Neural cell (in vitro differentiated cells): ENCODE results near the gene SLC6A1. TPM values are rescaled to one million over a fixed set of nuclear protein-coding genes. Genes with fewer than 3 reads are reported as not detected.

Source experiments
- H2AFZ ChIP-seq: fragments of 200-600, 300-800 bp; sonication (generic), shearing (Covaris generic); 2 replicates; pipeline ENCODE4 v1.6.0; 2014; ENCODE audit warnings: low read depth, mild to moderate bottlenecking, antibody characterized with exemption, low read length, moderate library complexity
- H3F3A ChIP-seq: fragments of 200-600 bp; shearing (Covaris generic); 2 replicates; pipeline ENCODE4 v1.6.1; 2016; ENCODE audit warnings: mild to moderate bottlenecking, moderate library complexity, mixed read lengths, antibody characterized with exemption, low read length; ENCODE audit not compliant: insufficient read depth, poor library complexity, severe bottlenecking
- H3K27ac ChIP-seq: fragments of 200-600, 300-800 bp; sonication (generic), shearing (Covaris generic); 2 replicates; pipeline ENCODE4 v1.5.1; 2014; ENCODE audit warnings: mild to moderate bottlenecking, low read length, moderate library complexity
- H3K27me3 ChIP-seq: fragments of 300-800, 200-600 bp; sonication (generic), shearing (Covaris generic); 2 replicates; pipeline ENCODE4 v1.6.0; 2014; ENCODE audit warnings: mild to moderate bottlenecking, low read depth, low read length, moderate library complexity; ENCODE audit not compliant: insufficient read depth
- H3K36me3 ChIP-seq: fragments of 300-800, 200-600 bp; sonication (generic), shearing (Covaris generic); 2 replicates; pipeline ENCODE4 v1.5.1; 2014; ENCODE audit warnings: mild to moderate bottlenecking, antibody characterized with exemption, low read length, moderate library complexity; ENCODE audit not compliant: insufficient read depth
- H3K4me2 ChIP-seq: fragments of 300-800, 200-600 bp; sonication (generic), shearing (Covaris generic); 2 replicates; pipeline ENCODE4 v1.6.0; 2014; ENCODE audit warnings: mild to moderate bottlenecking, low read length
- H3K4me3 ChIP-seq: fragments of 300-800, 200-600 bp; sonication (generic), shearing (Covaris generic); 2 replicates; pipeline ENCODE4 v1.5.1; 2014; ENCODE audit warnings: mild to moderate bottlenecking, low read length, moderate library complexity
- H3K79me2 ChIP-seq: fragments of 200-600 bp; shearing (Covaris generic); replicated peaks from 2 replicates; pipeline ENCODE4 v1.6.0; 2014; ENCODE audit warnings: mild to moderate bottlenecking, low read length, moderate library complexity; ENCODE audit not compliant: insufficient read depth
- H3K9ac ChIP-seq: fragments of 300-800, 200-600 bp; sonication (generic), shearing (Covaris generic); 2 replicates; pipeline ENCODE4 v1.6.1; 2016; ENCODE audit warnings: mild to moderate bottlenecking, low read length, mixed read lengths
- H3K9me2 ChIP-seq: fragments of 200-600 bp; shearing (Covaris generic); 2 replicates; pipeline ENCODE4 v1.6.1; 2016; ENCODE audit warnings: mild to moderate bottlenecking, low read length, mixed read lengths; ENCODE audit not compliant: insufficient read depth
- H3K9me3 ChIP-seq: fragments of 200-600, 300-800 bp; sonication (generic), shearing (Covaris generic); 2 replicates; pipeline ENCODE4 v1.6.1; 2016; ENCODE audit warnings: mild to moderate bottlenecking, mixed run types, low read length, moderate library complexity, mixed read lengths
- H4K20me1 ChIP-seq: fragments of 200-600 bp; shearing (Covaris generic); 2 replicates; pipeline ENCODE4 v1.6.1; 2016; ENCODE audit warnings: mild to moderate bottlenecking, mixed run types; ENCODE audit not compliant: insufficient read depth
- CTCF ChIP-seq: fragments of 450-650 bp; IDR thresholded peaks from 2 replicates; pipeline ENCODE4 v1.5.1; 2014; ENCODE audit warnings: antibody characterized with exemption, mild to moderate bottlenecking, moderate library complexity; ENCODE audit not compliant: poor library complexity, severe bottlenecking
- EP300 ChIP-seq: fragments of 450-650 bp; conservative IDR thresholded peaks from 2 replicates; pipeline ENCODE4 v1.6.1; 2014; ENCODE audit warnings: antibody characterized with exemption, mild to moderate bottlenecking, moderate library complexity; ENCODE audit not compliant: poor library complexity, severe bottlenecking
- EZH2 ChIP-seq: fragments of 200-600, 300-800 bp; shearing (Covaris generic), sonication (generic); IDR thresholded peaks from 2 replicates; pipeline ENCODE4 v1.6.1; 2014; ENCODE audit warnings: antibody characterized with exemption, low read length, borderline replicate concordance, mild to moderate bottlenecking; ENCODE audit not compliant: insufficient read depth, poor library complexity, severe bottlenecking
- MXI1 ChIP-seq: fragments of 450-650 bp; conservative IDR thresholded peaks from 2 replicates; pipeline ENCODE4 v1.6.1; 2014; ENCODE audit warnings: antibody characterized with exemption, mild to moderate bottlenecking; ENCODE audit not compliant: poor library complexity, severe bottlenecking
- POLR2AphosphoS5 ChIP-seq: IDR thresholded peaks from 2 replicates; pipeline ENCODE4 v1.6.1; 2012
- RAD21 ChIP-seq: fragments of 450-650 bp; conservative IDR thresholded peaks from 2 replicates; pipeline ENCODE4 v1.6.1; 2014; ENCODE audit warnings: antibody characterized with exemption, mild to moderate bottlenecking, moderate library complexity
- REST ChIP-seq: IDR thresholded peaks from 2 replicates; pipeline ENCODE4 v1.6.1; 2012; ENCODE audit warnings: borderline replicate concordance
- SMC3 ChIP-seq: fragments of 450-650 bp; conservative IDR thresholded peaks from 2 replicates; pipeline ENCODE4 v1.6.1; 2014; ENCODE audit warnings: antibody characterized with exemption, mild to moderate bottlenecking, moderate library complexity; ENCODE audit not compliant: poor library complexity
- TAF1 ChIP-seq: IDR thresholded peaks from 2 replicates; pipeline ENCODE4 v1.6.1; 2012; ENCODE audit warnings: low read depth
- polyA plus RNA-seq: library from polyadenylated mRNA; depleted of rRNA; stranded (reverse); fragments of >200 nt; gene quantifications from 2 replicates; pipeline ENCODE4 v1.2.3, GENCODE V29; 2014

SLC6A1 gene
- polyA plus RNA-seq, 1 donor from 2014 or later, result 43.2 TPM

GRCh38 chr3:11002371-11002807, 9.8 kb downstream of the SLC6A1 start:
- no peak overlapping the region for H3K9ac ChIP-seq
- no peaks in the 10 kb centered on the region for H3F3A ChIP-seq
- no peak overlapping the region for H3K4me2 ChIP-seq
- no peak overlapping the region for H3K4me3 ChIP-seq
- H3K9me2 ChIP-seq, result no peaks in the 10 kb centered on the region
- no peaks in the 10 kb centered on the region for H3K27me3 ChIP-seq
- no peak overlapping the region for H2AFZ ChIP-seq
- peak overlapping the region; percentile 82 for H3K27ac ChIP-seq
- H3K9me3 ChIP-seq, result no peaks in the 10 kb centered on the region
- no peaks in the 10 kb centered on the region for H3K36me3 ChIP-seq
- H3K79me2 ChIP-seq, result peaks cover 18% of the 10 kb centered on the region
- no peaks in the 10 kb centered on the region for H4K20me1 ChIP-seq
- TF ChIP-seq REST (no peak), SMC3 (no peak), MXI1 (no peak), TAF1 (no peak), POLR2AphosphoS5 (no peak)

- H3K36me3 ChIP-seq, result no peaks in the 10 kb centered on the region
- peaks cover 18% of the 10 kb centered on the region for H3K79me2 ChIP-seq
- TF ChIP-seq RAD21 (no peak), SMC3 (no peak), MXI1 (no peak), EP300 (no peak), POLR2AphosphoS5 (no peak), TAF1 (no peak), EZH2 (no peak), CTCF (no peak)
- no peak overlapping the region for H3K4me3 ChIP-seq
- H3K9me3 ChIP-seq, result no peaks in the 10 kb centered on the region
- H4K20me1 ChIP-seq, result no peaks in the 10 kb centered on the region
- H3K4me2 ChIP-seq, result no peak overlapping the region
- H3K27ac ChIP-seq, result no peak overlapping the region
- no peaks in the 10 kb centered on the region for H3K27me3 ChIP-seq
- H3K9ac ChIP-seq, result no peak overlapping the region
- H2AFZ ChIP-seq, result no peak overlapping the region
- no peaks in the 10 kb centered on the region for H3F3A ChIP-seq
- no peaks in the 10 kb centered on the region for H3K9me2 ChIP-seq
Measured at GRCh38 chr3:11004563-11004962, 12.0 kb downstream of the SLC6A1 start.

- H3K9ac ChIP-seq, result no peak overlapping the region
- no peak for TF ChIP-seq EP300
- no peak for TF ChIP-seq EZH2
- no peak for TF ChIP-seq RAD21
- no peak for TF ChIP-seq REST
- TF ChIP-seq SMC3, result no peak
- TF ChIP-seq CTCF, result no peak
- TF ChIP-seq POLR2AphosphoS5, result no peak
- TF ChIP-seq TAF1, result no peak
- no peak for TF ChIP-seq MXI1
- H3K4me3 ChIP-seq, result no peak overlapping the region
Measured at GRCh38 chr3:11005686-11006256, 13.2 kb downstream of the SLC6A1 start.

More at GRCh38 chr3:11005686-11006256, 13.2 kb downstream of the SLC6A1 start:
- no peaks in the 10 kb centered on the region for H3K9me2 ChIP-seq
- H3K36me3 ChIP-seq, result no peaks in the 10 kb centered on the region
- no peak overlapping the region for H2AFZ ChIP-seq
- no peak overlapping the region for H3K27ac ChIP-seq
- H3K4me2 ChIP-seq, result no peak overlapping the region
- no peaks in the 10 kb centered on the region for H3K9me3 ChIP-seq
- no peaks in the 10 kb centered on the region for H4K20me1 ChIP-seq
- H3K27me3 ChIP-seq, result no peaks in the 10 kb centered on the region
- H3K79me2 ChIP-seq, result peaks cover 7% of the 10 kb centered on the region
- no peaks in the 10 kb centered on the region for H3F3A ChIP-seq
